Stimulated activated CD8-positive, alpha-beta memory T cell treated with anti-CD3 and anti-CD28 coated beads, Interleukin-2, amount 100 ng/mL, for 48 hours (primary cell): ENCODE measurements around the gene NELL1.

ENCODE experiments used
- DNase-seq, 2 donors: peaks; one replicate each; pipeline ENCODE4 v3.0.0-alpha.2; 2020; ENCODE audit warnings: low read depth in 2 of 2

Gene NELL1

GRCh38 chr11:20668131-20668809, 1.1 kb upstream of the NELL1 start:
- DNase-seq, result no peak

- no peak for DNase-seq
Observed at GRCh38 chr11:20669820-20670684, 666 bp downstream of the NELL1 start.

- DNase-seq, result no peak
Observed at GRCh38 chr11:20670932-20671403, 1.6 kb downstream of the NELL1 start.

- DNase-seq, result no peak
Observed at GRCh38 chr11:20671856-20672546, 2.6 kb downstream of the NELL1 start.

GRCh38 chr11:20672575-20672974, 3.2 kb downstream of the NELL1 start:
- DNase-seq, result no peak

- no peak for DNase-seq
Observed at GRCh38 chr11:20676658-20677057, 7.3 kb downstream of the NELL1 start.

- no peak for DNase-seq
Observed at GRCh38 chr11:20688761-20689160, 19.4 kb downstream of the NELL1 start.

- no peak for DNase-seq
Observed at GRCh38 chr11:20707876-20708275, 38.5 kb downstream of the NELL1 start.

- DNase-seq, result no peak
Observed at GRCh38 chr11:20712912-20713311, 43.5 kb downstream of the NELL1 start.

- no peak for DNase-seq
Observed at GRCh38 chr11:20715464-20715863, 46.1 kb downstream of the NELL1 start.

GRCh38 chr11:20715931-20716330, 46.5 kb downstream of the NELL1 start:
- no peak for DNase-seq

- no peak for DNase-seq
Observed at GRCh38 chr11:20719821-20720220, 50.4 kb downstream of the NELL1 start.

GRCh38 chr11:20723366-20723765, 54.0 kb downstream of the NELL1 start:
- no peak for DNase-seq

- no peak for DNase-seq
Observed at GRCh38 chr11:20729597-20730105, 60.3 kb downstream of the NELL1 start.

- DNase-seq, result no peak
Observed at GRCh38 chr11:20731676-20732215, 62.4 kb downstream of the NELL1 start.

- no peak for DNase-seq
Observed at GRCh38 chr11:20739107-20739506, 69.7 kb downstream of the NELL1 start.

GRCh38 chr11:20739577-20739976, 70.2 kb downstream of the NELL1 start:
- DNase-seq, result no peak

- no peak for DNase-seq
Observed at GRCh38 chr11:20754933-20755332, 85.5 kb downstream of the NELL1 start.

GRCh38 chr11:20759541-20759940, 90.2 kb downstream of the NELL1 start:
- no peak for DNase-seq

- DNase-seq, result no peak
Observed at GRCh38 chr11:20760811-20761210, 91.4 kb downstream of the NELL1 start.

GRCh38 chr11:20762116-20762844, 92.9 kb downstream of the NELL1 start:
- no peak for DNase-seq
